Activated naive CD4-positive, alpha-beta T cell treated with anti-CD3 and anti-CD28 coated beads, Interleukin-2, amount 50 U/mL, for 72 hours (primary cell): ENCODE measurements around the gene ARMC12. TPM values are rescaled to one million over a fixed set of nuclear protein-coding genes. Genes with fewer than 3 reads are reported as not detected.

Source experiments
- ATAC-seq, 2 donors: fragments of 150-1000 bp; cut with Tn5 transposase; 2 replicates each; pipeline ENCODE4 v1.10.0; 2021; ENCODE audit warnings: mild to moderate bottlenecking in 2 of 2, moderate library complexity in 2 of 2
- DNase-seq, 2 donors: peaks; one replicate each; pipeline ENCODE4 v3.0.0; 2021 to 2022; ENCODE audit warnings: low spot score in 2 of 2
- H3K27ac Mint-ChIP-seq, 2 donors: one replicate each; pipeline ENCODE4 v1.8.0; 2022; ENCODE audit warnings: mild to moderate bottlenecking in 2 of 2, mixed read lengths in 2 of 2
- H3K36me3 Mint-ChIP-seq, 2 donors: one replicate each; pipeline ENCODE4 v1.8.0; 2022; ENCODE audit warnings: mixed read lengths in 2 of 2
- H3K9me3 Mint-ChIP-seq, 2 donors: one replicate each; pipeline ENCODE4 v1.8.0; 2022; ENCODE audit warnings: mixed read lengths in 2 of 2
- total RNA-seq, 2 donors: library from RNA; stranded (reverse); gene quantifications; one replicate each; pipeline ENCODE4 v1.2.3, GENCODE V29; 2022

Gene ARMC12
- total RNA-seq, 2 donors from 2014 or later: 1.2 to 5.9 TPM

- ATAC-seq (no peak), DNase-seq (no peak)
- H3K36me3 Mint-ChIP-seq: no peaks in the 10 kb centered on the region
- peak overlapping the region in 1 of 2 donors; percentile 31 for H3K27ac Mint-ChIP-seq
- H3K9me3 Mint-ChIP-seq: no peaks in the 10 kb centered on the region
These were observed 40.7 kb downstream of the ARMC12 start for GRCh38 chr6:35777356-35778102.

- ATAC-seq: no peak
- H3K9me3 Mint-ChIP-seq: no peaks in the 10 kb centered on the region
- H3K36me3 Mint-ChIP-seq: no peaks in the 10 kb centered on the region
- no peak for DNase-seq
- no peak overlapping the region for H3K27ac Mint-ChIP-seq
These were observed 41.6 kb downstream of the ARMC12 start for GRCh38 chr6:35778437-35778836.

GRCh38 chr6:35780719-35781118 is 43.9 kb downstream of the ARMC12 start, which contains the start of gene CLPSL1:
TSS of gene CLPSL1 (plus strand) at chr6:35781019. CDS start at chr6:35781111, 92 bp downstream.
- no peak within 1 kb of the TSS for H3K27ac Mint-ChIP-seq
- no peaks in the 10 kb centered on the region for H3K36me3 Mint-ChIP-seq
- no peak for ATAC-seq
- no peaks in the 10 kb centered on the region for H3K9me3 Mint-ChIP-seq
- DNase-seq: no peak

GRCh38 chr6:35781290-35781689 is 44.5 kb downstream of the ARMC12 start:
- ATAC-seq: no peak
- H3K27ac Mint-ChIP-seq: no peak overlapping the region
- H3K36me3 Mint-ChIP-seq: no peaks in the 10 kb centered on the region
- H3K9me3 Mint-ChIP-seq: no peaks in the 10 kb centered on the region
- DNase-seq: no peak

- Mint-ChIP-seq H3K9me3 (no peaks in the 10 kb centered on the region), H3K36me3 (no peaks in the 10 kb centered on the region), H3K27ac (no peak overlapping the region)
- DNase-seq (peak in 1 of 2 donors; percentile 16), ATAC-seq (no peak)
These were observed 45.6 kb downstream of the ARMC12 start for GRCh38 chr6:35782424-35782823.

- ATAC-seq: no peak
- Mint-ChIP-seq H3K36me3 (no peaks in the 10 kb centered on the region), H3K9me3 (no peaks in the 10 kb centered on the region), H3K27ac (no peak overlapping the region)
- no peak for DNase-seq
These were observed 47.4 kb downstream of the ARMC12 start for GRCh38 chr6:35784200-35784599.

GRCh38 chr6:35786272-35786671 is 49.4 kb downstream of the ARMC12 start:
- DNase-seq: no peak

GRCh38 chr6:35786810-35787209 is 50.0 kb downstream of the ARMC12 start:
- no peak overlapping the region for H3K27ac Mint-ChIP-seq
- DNase-seq (no peak), ATAC-seq (no peak)
- no peaks in the 10 kb centered on the region for H3K36me3 Mint-ChIP-seq
- no peaks in the 10 kb centered on the region for H3K9me3 Mint-ChIP-seq

More at GRCh38 chr6:35786272-35786671, 49.4 kb downstream of the ARMC12 start:
- no peaks in the 10 kb centered on the region for H3K9me3 Mint-ChIP-seq
- no peaks in the 10 kb centered on the region for H3K36me3 Mint-ChIP-seq
- no peak for ATAC-seq
- no peak overlapping the region for H3K27ac Mint-ChIP-seq

- Mint-ChIP-seq H3K9me3 (no peaks in the 10 kb centered on the region), H3K36me3 (no peaks in the 10 kb centered on the region), H3K27ac (no peak overlapping the region)
- ATAC-seq (no peak), DNase-seq (no peak)
These were observed 50.7 kb downstream of the ARMC12 start for GRCh38 chr6:35787266-35788218.

- no peak for ATAC-seq
- no peak overlapping the region for H3K27ac Mint-ChIP-seq
- no peaks in the 10 kb centered on the region for H3K9me3 Mint-ChIP-seq
- DNase-seq: no peak
- no peaks in the 10 kb centered on the region for H3K36me3 Mint-ChIP-seq
These were observed 51.7 kb downstream of the ARMC12 start for GRCh38 chr6:35788423-35788982.

- ATAC-seq (no peak), DNase-seq (no peak)
- Mint-ChIP-seq H3K27ac (no peak overlapping the region), H3K36me3 (no peaks in the 10 kb centered on the region), H3K9me3 (no peaks in the 10 kb centered on the region)
These were observed 53.9 kb downstream of the ARMC12 start for GRCh38 chr6:35790683-35791082.

GRCh38 chr6:35794536-35795452 is 58.0 kb downstream of the ARMC12 start:
- Mint-ChIP-seq H3K9me3 (no peaks in the 10 kb centered on the region), H3K36me3 (no peaks in the 10 kb centered on the region), H3K27ac (no peak overlapping the region)
- ATAC-seq: no peak
- no peak for DNase-seq

- Mint-ChIP-seq H3K36me3 (no peaks in the 10 kb centered on the region), H3K9me3 (no peaks in the 10 kb centered on the region), H3K27ac (peak overlapping the region in 1 of 2 donors; percentile 14)
- no peak for DNase-seq
- no peak for ATAC-seq
These were observed 58.7 kb downstream of the ARMC12 start for GRCh38 chr6:35795453-35796071.

- no peak overlapping the region for H3K27ac Mint-ChIP-seq
- no peaks in the 10 kb centered on the region for H3K9me3 Mint-ChIP-seq
- ATAC-seq (no peak), DNase-seq (no peak)
- no peaks in the 10 kb centered on the region for H3K36me3 Mint-ChIP-seq
These were observed 59.4 kb downstream of the ARMC12 start for GRCh38 chr6:35796236-35796635.

GRCh38 chr6:35797837-35798526 is 61.1 kb downstream of the ARMC12 start:
- H3K9me3 Mint-ChIP-seq: no peaks in the 10 kb centered on the region
- no peaks in the 10 kb centered on the region for H3K36me3 Mint-ChIP-seq
- ATAC-seq: no peak
- no peak overlapping the region for H3K27ac Mint-ChIP-seq
- DNase-seq: no peak
